IMR-90 (cell line): ENCODE results near the gene SRRM4.

Experiments used
- BHLHE40 ChIP-seq: fragments of 150-350 bp; IDR thresholded peaks from 2 replicates; pipeline ENCODE4 v1.6.1; 2016; ENCODE audit warnings: mild to moderate bottlenecking, low read depth, low read length
- CHD1 ChIP-seq: IDR thresholded peaks from 2 replicates; pipeline ENCODE4 v1.6.1; 2012; ENCODE audit warnings: low read depth, low read length, improper control_type of control experiment
- POLR2A ChIP-seq: IDR thresholded peaks from 2 replicates; pipeline ENCODE4 v1.6.1; 2012; ENCODE audit warnings: mild to moderate bottlenecking, low read depth, low read length
- RAD21 ChIP-seq: IDR thresholded peaks from 2 replicates; pipeline ENCODE4 v1.6.1; 2012; ENCODE audit warnings: low read length, improper control_type of control experiment
- RCOR1 ChIP-seq: IDR thresholded peaks from 2 replicates; pipeline ENCODE4 v1.6.1; 2012; ENCODE audit warnings: mild to moderate bottlenecking, low read length, improper control_type of control experiment; ENCODE audit not compliant: insufficient replicate concordance
- RFX5 ChIP-seq: IDR thresholded peaks from 2 replicates; pipeline ENCODE4 v1.8.0; 2012; ENCODE audit warnings: low read depth, mild to moderate bottlenecking, low read length, moderate library complexity
- SMC3 ChIP-seq: fragments of 150-350 bp; IDR thresholded peaks from 2 replicates; pipeline ENCODE4 v1.6.1; 2016; ENCODE audit warnings: low read depth, mild to moderate bottlenecking, antibody characterized with exemption, low read length, moderate library complexity
- TF ChIP-seq, protein P1 (sequence below): conservative IDR thresholded peaks from 2 replicates; pipeline ENCODE4 v1.5.1; 2012; ENCODE audit warnings: mild to moderate bottlenecking, low read depth, low read length, improper control_type of control experiment
- TF ChIP-seq, protein P2 (sequence below): fragments of 150-350 bp; IDR thresholded peaks from 2 replicates; pipeline ENCODE4 v1.6.1; 2016; ENCODE audit warnings: low read depth, mild to moderate bottlenecking, low read length, moderate library complexity, borderline replicate concordance
- TF ChIP-seq, protein P3 (sequence below): fragments of 150-350 bp; IDR thresholded peaks from 2 replicates; pipeline ENCODE4 v1.6.1; 2017; ENCODE audit warnings: mild to moderate bottlenecking, antibody characterized with exemption, low read length, low read depth

DNA sequence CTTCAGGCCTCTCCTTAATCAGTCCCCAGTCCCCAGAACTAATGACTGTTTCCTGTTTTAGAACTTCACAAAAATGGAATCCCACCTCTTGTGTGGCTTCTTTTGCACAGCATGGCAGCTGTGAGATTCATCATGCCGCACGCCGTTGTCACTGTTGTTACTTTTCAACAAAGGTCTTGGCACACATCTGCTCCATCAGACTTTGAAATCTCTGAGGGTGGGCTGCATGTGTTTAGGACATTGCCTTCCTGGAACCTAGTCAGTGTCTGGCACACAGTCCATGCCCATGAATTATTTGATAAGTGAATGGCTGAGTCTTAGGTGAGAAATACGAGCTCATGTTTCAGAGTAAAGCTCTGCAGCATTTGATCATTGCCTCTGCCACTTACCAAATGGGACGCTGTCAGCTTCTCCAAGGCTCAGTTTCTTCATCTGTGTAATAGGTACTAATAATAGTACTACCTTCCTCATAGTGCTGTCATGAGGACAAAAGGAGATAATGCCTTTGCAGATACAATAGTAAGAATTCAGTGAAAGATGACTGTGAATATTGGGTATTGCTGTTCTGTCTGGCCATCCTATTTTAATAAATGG is 90.4 kb downstream of the SRRM4 start:
- TF ChIP-seq, protein P1, sequence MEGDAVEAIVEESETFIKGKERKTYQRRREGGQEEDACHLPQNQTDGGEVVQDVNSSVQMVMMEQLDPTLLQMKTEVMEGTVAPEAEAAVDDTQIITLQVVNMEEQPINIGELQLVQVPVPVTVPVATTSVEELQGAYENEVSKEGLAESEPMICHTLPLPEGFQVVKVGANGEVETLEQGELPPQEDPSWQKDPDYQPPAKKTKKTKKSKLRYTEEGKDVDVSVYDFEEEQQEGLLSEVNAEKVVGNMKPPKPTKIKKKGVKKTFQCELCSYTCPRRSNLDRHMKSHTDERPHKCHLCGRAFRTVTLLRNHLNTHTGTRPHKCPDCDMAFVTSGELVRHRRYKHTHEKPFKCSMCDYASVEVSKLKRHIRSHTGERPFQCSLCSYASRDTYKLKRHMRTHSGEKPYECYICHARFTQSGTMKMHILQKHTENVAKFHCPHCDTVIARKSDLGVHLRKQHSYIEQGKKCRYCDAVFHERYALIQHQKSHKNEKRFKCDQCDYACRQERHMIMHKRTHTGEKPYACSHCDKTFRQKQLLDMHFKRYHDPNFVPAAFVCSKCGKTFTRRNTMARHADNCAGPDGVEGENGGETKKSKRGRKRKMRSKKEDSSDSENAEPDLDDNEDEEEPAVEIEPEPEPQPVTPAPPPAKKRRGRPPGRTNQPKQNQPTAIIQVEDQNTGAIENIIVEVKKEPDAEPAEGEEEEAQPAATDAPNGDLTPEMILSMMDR, result no peak
- TF ChIP-seq POLR2A (no peak), RFX5 (no peak), RAD21 (no peak), SMC3 (no peak), CHD1 (no peak), BHLHE40 (no peak), RCOR1 (no peak)
- TF ChIP-seq, protein P2, sequence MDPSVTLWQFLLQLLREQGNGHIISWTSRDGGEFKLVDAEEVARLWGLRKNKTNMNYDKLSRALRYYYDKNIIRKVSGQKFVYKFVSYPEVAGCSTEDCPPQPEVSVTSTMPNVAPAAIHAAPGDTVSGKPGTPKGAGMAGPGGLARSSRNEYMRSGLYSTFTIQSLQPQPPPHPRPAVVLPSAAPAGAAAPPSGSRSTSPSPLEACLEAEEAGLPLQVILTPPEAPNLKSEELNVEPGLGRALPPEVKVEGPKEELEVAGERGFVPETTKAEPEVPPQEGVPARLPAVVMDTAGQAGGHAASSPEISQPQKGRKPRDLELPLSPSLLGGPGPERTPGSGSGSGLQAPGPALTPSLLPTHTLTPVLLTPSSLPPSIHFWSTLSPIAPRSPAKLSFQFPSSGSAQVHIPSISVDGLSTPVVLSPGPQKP, result no peak
- TF ChIP-seq, protein P3, sequence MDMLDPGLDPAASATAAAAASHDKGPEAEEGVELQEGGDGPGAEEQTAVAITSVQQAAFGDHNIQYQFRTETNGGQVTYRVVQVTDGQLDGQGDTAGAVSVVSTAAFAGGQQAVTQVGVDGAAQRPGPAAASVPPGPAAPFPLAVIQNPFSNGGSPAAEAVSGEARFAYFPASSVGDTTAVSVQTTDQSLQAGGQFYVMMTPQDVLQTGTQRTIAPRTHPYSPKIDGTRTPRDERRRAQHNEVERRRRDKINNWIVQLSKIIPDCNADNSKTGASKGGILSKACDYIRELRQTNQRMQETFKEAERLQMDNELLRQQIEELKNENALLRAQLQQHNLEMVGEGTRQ, result no peak
